CD4-positive, alpha-beta T cell treated with Interleukin-2 at 100 ng/mL for 4 hours (primary cell): Measurements from ENCODE around the gene EYS.

Source experiments
- DNase-seq: peaks from one replicate; pipeline ENCODE4 v3.0.0-alpha.2; 2020; ENCODE audit warnings: low spot score

The EYS gene

DNA sequence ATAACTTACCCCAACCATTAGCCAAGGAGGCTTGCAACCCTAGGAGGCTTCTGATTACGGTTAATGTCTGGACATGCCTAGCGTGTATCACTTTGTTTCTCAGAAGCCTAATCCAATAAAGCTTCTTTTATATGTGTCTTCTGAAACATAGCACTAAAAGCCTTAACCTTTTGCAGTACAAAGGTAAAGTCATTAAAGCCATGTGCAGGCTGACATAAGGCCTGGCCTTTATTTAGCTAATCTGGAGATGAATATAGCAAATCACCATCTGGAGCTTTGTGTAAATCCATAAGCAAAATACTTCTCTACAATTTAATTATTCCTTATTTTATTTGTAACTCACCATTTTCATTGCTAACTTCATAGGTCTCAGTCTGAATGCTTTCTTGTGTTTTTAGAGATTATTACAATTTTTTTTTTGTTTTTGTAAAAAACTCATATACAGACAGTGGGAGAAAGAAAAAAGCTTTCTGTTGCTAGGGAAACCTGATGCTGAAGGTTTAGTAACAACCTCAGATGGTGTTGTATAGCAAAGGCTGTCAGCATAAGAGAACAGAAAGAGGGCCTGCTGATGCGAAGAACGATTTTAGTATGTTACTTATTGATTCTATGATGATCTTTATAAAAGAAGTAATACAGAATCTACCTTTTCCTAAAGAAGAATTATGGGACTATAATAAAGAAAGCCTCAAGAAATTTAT lies at the start of gene EYS:
Gene EYS, minus strand, starts transcription at position 101 of the 701 bp plus-strand sequence. CDS start 211,816 bp downstream, outside the sequence.
- DNase-seq = no peak

DNA sequence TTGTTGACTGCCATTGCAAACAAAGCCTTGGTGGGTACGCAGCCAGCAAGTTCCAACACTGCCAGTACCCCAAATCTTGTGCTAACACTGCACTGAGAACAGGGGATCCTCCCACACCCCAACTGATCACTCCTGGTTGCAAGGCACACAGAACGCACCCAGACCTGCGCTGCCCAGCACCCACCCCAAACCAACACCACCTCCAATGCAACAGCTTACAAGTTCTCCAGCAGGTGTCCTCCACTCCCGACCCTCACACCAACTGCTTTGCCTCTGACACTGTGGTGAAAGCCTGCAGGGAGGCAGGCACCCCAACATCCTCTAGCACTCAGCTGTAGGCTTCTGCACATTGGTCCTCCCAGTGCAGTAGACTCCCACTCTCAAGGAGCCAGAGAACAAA lies 39.3 kb upstream of the EYS start:
- DNase-seq = no peak

DNA sequence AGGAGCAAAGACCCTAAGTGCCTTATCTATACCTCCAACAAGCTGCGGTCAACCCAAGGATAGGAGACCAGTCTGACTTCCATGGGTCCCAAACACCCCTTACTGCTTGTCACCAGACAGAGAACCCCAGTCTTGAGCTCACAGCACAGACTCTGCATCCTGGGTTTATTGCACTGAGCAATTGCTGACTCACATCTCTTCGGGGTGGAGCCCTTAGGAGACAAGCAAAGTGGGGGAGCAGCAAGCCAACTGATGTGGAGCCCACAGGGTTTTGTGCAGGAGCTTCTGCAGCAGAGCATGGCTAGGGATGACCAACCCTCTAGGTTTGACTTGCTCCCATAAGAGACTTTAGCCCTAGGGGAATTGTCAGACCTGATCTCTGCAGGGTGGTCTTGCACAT lies 38.6 kb upstream of the EYS start:
- DNase-seq = no peak

DNA sequence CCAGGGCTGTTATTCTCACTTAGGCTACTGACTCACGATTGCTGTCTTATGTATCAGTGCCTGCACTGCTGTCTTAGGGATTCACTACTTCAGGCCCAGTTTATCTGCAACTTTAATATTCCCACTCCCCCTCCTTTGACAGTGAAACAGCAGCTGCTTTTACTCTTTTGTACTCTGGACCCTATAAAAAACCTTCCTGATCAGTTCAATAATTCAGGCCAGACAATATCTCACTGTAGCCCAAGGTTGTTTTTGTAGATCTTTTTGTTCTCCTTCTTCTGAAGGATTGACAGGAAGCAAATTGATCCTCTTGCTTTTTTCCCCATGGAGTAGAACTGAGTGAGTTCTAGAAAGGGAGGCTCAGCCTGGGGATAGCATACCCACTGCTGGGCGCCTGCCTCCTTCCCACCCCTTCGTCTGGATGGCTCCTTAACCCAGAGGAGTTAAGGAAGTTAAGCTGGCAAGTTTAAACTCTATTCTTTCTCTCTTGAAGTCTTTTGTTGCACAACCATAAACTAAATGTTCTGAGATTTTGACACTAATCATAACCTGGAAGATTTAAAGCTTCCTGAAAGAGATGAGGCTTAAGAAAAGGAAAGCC lies 22.0 kb upstream of the EYS start:
- DNase-seq = no peak

DNA sequence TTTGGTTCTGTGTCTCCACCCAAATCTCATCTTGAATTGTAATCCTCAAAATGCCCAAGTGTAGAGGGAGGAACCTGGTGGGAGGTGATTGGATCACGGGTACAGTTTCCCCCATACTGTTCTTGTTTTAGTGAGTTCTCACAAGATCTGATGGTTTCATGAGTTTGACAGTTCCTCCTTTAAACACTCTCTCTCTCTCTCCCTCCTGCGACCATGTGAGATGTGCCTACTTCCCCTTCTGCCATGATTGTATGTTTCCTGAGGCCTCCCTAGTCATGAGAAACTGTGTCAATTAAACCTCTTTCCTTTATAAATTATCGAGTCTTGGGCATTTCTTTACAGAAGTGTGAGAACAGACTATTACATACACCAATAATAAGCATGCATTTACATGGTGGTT lies 12.1 kb upstream of the EYS start:
- DNase-seq = no peak

DNA sequence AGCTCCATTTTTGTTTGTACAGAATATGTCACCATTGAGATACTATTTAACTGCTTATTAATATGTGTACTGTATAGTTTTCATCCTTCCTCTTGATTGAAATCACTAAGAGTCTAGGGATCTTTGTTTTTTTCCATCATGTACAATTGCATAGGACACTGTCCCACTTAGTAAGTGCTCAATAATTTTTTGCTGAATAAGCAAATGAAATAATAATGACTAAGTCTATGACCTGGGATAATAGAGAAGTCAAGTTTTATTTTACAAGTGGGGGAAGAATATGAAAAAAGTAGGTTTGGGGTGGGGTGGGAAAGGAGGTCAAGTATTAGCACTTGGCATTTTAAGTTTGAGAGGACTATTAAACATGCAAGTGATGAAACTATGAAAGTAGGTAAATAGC lies 4.5 kb upstream of the EYS start:
- DNase-seq = no peak

DNA sequence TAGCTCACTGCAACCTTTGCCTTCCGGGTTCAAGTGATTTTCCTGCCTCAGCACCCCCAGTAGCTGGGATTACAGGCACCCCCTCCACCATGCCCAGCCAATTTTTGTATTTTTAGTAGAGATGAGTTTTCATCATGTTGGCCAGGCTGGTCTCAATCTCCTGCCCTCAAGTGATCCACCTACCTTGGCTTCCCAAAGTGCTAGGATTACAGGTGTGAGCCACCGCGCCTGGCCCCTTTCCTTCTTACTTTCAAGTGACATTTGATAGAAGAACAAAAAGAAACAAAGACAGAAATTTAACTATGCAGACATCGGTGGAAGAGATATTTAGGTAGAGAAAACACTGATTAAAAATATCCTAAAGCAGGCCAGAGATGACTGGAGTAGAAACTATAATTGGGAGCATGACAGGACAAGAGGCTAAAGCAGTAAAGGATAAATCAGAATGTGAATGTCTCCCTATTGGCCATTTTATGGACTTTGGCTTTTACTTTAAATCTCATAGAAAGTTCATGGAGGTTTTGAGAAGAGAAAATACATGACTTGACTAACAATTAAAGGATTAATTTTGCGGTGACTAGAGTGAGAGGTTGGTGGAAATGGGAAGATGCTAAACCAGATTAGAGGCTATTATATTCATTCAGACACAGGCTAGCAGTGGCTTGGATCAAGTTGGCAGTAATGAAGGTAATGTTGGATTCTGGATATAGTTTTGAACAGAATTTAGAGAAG lies 2.2 kb upstream of the EYS start:
- DNase-seq = no peak

DNA sequence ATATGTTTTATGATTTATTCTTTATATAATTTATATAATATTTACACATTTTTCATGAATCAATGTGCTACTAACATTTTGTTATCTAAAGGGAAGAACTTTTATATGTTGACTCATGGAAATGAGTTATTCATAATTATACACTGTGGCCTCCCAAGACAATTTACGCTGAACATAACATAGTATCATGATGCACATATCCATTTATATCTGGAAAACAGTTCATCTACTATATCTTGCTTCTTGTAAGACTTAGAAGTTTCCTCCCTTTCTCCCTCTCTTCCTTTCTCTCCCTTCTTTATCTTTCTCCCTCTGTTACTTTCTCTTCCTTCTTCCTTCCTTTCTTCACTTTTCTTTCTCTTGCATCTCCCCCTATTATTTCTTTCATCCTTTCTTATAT lies 1.1 kb upstream of the EYS start:
- no peak for DNase-seq

DNA sequence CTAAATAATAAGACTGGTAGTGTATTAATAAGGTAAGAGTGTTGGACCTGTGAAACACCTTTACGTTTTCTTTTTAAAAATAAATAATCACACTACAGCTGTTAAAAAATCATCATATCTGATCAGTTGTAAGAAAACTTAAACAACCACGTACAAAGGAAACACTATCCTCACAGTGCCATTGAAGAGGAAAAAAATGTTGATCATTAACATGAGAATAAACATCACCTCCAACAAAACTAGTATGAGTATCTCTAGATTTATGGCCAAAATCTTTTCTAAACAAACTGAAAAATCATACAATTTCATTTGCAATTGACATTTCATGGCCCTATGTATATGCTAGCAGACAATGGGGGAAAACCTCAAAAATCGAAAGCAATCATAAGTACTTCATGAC lies 590 bp downstream of the EYS start:
- no peak for DNase-seq

DNA sequence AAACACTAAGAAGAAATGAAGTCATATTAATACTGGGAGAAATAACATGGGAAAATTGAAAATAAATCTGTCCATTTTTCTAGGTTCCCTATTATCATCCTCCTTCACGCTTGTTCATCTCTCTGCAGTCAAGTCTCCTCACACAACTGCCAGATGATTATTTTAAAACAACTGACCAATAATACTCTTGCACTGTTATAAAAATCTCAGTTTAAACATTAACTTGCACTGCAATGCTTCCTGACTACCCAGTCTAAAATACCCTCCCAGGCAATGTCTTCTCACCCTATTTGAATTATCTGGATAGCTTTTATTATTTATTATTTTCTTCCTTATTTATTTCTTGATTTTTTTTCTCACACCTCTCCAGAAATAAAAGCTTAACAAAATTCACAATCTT lies 5.7 kb downstream of the EYS start:
- no peak for DNase-seq

DNA sequence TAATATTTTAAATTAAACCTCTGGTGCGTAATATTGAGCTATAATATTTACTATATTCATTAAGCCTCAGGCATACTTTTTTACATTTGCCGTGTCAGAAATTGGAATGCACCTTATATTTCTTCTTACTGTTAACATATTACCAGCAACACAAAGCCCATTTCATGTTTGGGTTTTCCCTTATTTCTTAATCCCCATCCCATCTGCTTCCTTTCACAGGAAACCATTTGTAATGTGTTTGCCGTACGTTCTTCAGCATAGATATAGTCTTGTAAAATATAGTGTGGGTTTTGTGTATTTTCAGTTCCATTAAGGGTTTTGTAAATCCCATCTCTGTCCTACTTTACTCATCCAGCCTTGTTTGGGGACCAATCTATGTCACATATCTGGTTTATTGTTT lies 6.5 kb downstream of the EYS start:
- no peak for DNase-seq

DNA sequence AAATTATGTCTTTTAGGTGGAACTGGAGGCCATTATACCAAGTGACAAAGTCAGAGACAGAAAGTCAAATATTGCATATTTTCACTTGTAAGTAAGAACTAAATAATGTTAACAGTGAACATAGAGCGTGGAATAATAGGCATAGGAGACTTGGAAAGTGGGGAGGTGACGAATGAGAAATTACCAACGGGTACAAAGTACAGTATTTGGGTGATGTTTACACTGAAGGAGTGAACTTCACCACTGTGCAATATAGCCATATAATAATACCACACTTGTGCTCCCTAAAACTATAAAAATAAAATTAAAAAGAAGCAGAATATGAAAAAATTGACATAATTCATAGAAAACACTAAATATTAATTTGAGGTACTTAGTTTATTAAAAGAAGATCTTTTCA lies 14.9 kb downstream of the EYS start:
- no peak for DNase-seq

DNA sequence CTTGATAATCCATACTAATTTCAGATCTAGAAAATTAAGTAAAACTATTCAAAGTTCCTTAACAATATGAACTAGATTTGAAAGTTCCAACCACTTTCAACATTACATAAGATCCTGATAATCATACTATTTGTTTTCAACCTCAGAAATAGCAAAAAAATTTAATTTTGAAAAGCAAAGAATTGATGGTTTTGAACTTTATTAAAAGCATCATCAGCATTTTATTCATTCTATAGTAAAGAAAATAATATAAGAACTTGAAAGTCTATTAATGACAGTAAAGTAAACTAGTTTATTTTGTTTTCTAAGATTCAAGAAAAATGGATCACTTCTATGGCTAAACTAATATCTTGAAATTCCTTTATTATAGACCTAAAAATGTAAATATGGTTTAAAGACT lies 26.8 kb downstream of the EYS start:
- DNase-seq = no peak

DNA sequence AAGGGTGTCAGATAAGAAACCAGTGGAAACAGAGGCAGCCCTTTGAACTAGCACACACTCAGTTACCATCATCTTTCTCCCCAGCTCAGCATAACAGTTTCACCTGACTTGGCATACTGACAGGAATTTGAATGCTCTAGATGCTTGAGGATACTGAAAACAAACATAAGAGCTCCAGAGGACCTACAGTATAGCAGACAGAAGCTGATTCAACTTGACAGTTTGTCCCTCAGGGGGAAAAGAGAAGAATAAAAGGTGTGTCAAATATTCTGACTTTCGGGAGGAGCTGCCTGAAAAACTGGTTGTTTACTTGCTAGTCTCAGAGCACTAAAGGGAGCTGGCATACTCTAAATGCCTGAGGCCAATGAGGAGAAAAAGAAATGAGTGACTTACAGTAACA lies 35.1 kb downstream of the EYS start:
- no peak for DNase-seq

DNA sequence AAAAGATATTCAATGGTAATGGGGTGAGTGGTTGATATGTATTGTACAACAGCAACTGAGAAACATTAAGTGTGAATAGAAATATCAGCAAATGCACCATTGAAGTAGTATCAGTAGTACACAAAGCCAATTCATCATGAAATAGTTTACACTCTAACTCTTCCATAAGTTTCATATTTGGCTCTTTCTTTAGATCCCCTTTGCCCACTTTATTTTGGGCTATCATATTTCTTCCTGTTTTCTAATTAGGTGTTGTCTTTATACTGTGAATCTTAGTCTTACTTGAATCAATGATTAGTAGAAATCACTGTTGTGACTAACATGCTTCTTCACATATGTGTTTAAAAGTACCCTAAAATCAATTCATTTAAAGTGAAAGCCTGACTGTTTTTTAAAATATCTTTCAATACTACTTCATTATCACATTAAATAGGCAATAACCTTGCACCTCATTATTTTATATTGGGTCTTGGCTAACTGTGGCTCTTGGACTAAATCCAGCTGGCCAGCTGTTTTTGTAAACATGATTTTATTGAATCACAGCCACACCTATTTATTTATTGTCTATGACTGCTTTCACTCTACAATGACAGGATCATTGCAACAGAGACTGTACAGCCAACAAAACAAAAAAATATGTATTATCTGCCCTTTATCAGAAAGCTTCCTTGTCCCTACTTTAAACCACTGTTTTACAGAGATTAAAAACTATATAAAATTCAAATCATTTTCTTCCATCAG lies 38.9 kb downstream of the EYS start:
- DNase-seq = no peak

DNA sequence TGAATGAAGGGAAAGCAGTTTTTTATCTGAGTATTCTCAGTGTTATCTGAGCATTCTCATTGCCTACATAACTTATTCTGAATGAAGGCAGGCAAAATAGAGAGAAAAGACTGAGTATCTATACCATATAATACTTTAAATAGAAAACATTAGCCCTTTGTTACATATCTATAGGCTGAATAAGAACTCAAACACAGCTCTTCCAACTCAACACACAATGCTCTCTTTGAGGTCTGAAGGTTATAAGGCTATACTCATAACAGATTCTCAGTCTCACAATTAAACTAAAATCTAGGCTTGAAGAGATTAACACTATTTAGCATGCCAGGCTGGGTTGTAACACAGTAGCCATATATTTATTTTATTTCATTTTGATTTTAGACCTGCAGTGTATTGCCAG lies 56.9 kb downstream of the EYS start:
- DNase-seq = no peak

DNA sequence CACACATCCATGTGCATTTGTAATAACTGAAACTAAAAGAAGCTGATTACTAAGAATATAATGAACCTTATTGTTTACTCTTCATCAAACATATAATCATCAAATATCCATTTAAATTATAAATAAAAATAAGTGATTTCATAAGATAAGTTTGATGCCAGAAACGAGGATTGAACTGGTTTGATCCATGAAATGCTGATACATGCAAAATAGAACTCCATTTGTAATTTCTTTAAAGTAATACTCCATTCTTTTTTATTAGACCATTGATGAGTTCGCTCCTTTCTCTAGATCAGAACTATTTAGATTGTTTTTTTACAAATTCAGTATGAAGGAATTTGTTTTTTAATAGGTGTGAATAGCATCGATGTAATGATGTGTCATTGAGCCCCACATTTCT lies 57.6 kb downstream of the EYS start:
- DNase-seq = no peak

DNA sequence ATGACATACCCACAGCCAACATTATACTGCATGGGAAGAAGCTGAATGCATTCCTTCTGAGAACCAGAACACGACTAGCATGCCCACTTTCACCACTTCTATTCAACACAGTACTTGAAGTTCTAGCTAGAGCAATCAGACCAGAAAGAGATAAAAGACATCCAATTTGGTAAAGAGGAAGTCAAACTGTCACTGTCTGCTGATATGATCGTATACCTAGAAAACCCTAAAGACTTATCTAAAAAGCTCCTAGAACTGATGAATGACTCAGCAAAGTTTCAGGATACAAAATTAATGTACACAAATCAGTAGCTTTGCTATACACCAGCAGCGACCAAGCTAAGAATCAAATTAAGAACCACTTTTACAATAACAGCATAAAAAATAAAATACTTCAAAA lies 60.5 kb downstream of the EYS start:
- no peak for DNase-seq

DNA sequence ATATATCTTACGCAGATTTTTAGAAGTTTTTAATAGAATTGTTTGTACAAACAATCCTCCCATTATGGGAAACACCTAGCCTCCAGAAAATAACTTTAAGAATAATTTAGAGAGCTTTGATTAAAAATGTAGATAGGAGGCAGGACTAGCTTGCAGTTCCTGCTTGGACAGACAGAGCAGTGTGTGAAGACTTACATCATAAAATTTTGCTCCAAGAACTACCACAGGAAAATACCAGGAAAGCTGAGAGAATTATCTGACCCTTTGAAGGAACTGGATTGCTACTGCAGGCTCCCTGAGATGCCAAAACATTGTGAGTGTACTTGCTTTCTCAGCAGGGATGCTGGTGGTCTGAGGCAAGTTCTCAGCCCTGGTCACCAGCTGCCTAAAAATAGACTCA lies 64.2 kb downstream of the EYS start:
- DNase-seq = no peak

DNA sequence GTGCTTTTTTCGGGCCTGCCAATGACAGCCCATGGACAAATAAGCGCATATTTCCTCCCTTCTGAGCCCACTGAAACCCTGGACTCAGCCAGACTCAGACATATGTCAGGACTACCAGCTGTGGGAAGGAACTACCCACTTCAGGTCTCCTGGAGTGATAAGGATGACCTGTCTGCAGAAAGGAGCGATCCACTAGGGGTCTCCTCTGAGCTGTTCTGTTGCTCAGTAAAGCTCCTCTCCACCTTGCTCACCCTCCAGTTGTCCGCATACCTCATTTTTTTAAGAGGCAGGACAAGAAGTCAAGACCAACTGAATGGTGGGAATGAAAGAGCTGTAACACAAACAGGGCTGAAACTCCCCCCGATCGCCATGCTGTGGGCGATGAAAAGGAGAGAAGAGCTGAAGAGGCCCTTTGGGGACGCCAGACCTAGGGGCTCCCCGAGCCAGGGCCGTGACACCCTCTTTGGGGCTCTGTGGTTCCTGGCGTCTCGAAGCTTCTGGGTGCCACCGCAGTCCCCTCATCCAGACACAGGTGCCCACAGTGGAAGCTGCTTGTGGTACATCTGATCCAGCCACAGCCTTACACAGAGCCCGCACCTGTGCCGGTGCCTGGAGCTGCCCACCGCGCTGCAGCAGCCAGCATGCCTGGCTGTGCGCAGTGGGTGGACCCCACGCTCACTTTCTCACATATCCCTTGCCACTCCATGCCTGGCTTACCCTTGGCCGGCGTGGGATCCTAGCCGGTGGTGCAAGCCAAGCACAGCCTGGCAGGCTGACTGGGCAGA lies 68.8 kb downstream of the EYS start:
- no peak for DNase-seq

DNA sequence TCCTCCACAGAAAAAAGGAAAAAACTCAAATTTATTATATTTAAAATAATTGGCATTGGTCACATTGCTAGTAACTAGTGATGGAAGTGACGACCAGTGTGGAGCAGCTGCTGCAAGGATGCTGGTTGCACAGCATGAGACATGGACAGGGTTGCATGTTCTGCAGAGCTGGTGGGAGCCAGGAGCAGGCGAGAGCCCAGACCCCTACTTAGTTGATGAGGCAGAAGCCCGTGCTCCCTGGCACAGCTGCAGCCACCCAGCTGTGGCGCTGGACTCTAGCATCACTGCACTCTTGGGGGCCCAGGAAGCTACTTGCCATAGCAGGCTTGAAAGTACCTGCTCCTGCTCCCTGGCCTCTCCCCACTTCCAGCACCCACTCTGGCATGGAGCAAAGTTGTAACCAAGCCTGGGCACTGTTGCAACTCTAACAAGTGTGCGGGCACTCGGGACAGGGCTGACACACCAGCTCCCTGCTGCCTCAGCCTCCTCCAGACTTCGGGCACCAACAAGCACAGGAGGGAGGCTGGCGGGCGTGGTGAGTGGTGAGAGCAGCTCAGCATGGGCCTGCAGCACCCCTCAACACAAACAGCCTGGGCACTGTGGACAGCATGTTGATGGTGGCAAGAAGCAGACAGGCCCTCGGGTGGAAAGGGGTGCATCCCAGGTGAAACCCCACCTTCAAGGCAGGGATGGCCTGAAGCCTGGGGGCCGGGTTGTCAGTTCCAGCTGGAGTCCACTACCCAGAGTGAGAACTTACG lies 69.6 kb downstream of the EYS start:
- no peak for DNase-seq
